Retinal pigment epithelial cell (primary cell): ENCODE data around the gene MT1A.
A peak's percentile ranks its signal among the peaks of the same experiment; 100 is the strongest.
"Not testable (repeated sequence)": the region's sequence is repeated elsewhere in the genome, so short reads cannot be mapped to it uniquely, and the experiment has no call there.

Experiments used
- DNase-seq: peaks from one replicate; pipeline ENCODE4 v3.0.0-alpha.2; 2010; ENCODE audit warnings: low read depth
- H3K4me3 ChIP-seq: 2 replicates; pipeline ENCODE4 v1.5.1; 2011; ENCODE audit warnings: mild to moderate bottlenecking, low read length, control low read depth, moderate library complexity
- CTCF ChIP-seq: conservative IDR thresholded peaks from 2 replicates; pipeline ENCODE4 v1.5.1; 2011; ENCODE audit warnings: low read depth, low read length, control low read depth, inconsistent platforms

MT1A gene

GRCh38 chr16:56657555-56658326 lies 19.3 kb downstream of the MT1A start, which contains the start of gene MT1F:
TSS of gene MT1F (plus strand) at chr16:56657959. CDS start at chr16:56658059, 100 bp downstream.
- DNase-seq = no peak
- no peak for TF ChIP-seq CTCF
- H3K4me3 ChIP-seq = peak within 1 kb of the TSS; percentile 60

GRCh38 chr16:56658327-56658875 lies 19.9 kb downstream of the MT1A start:
- TF ChIP-seq CTCF = no peak
- peak overlapping the region; percentile 60 for H3K4me3 ChIP-seq
- DNase-seq = no peak

GRCh38 chr16:56662357-56663354 lies 24.2 kb downstream of the MT1A start:
- no peak overlapping the region for H3K4me3 ChIP-seq
- TF ChIP-seq CTCF = no peak
- DNase-seq = no peak

- H3K4me3 ChIP-seq = no peak overlapping the region
- no peak for TF ChIP-seq CTCF
- no peak for DNase-seq
Measured at GRCh38 chr16:56664506-56664905, 26.0 kb downstream of the MT1A start.

GRCh38 chr16:56665286-56666261 lies 27.1 kb downstream of the MT1A start:
- DNase-seq, H3K4me3 ChIP-seq: not testable (repeated sequence)

GRCh38 chr16:56667581-56668571 lies 29.4 kb downstream of the MT1A start, which contains the start of gene MT1G:
TSS of gene MT1G (minus strand) at chr16:56668065. CDS start at chr16:56667993, 72 bp downstream.
- TF ChIP-seq CTCF = no peak
- DNase-seq = no peak
- H3K4me3 ChIP-seq = no peak within 1 kb of the TSS
